NB4 (cell line): ENCODE results near the gene ASS1.

Experiments used
- POLR2A ChIP-seq: IDR thresholded peaks from 2 replicates; pipeline ENCODE4 v1.6.1; 2011; ENCODE audit warnings: mild to moderate bottlenecking; ENCODE audit not compliant: insufficient read length; ENCODE audit errors: extremely low read depth
- TF ChIP-seq, protein P1 (sequence below): IDR thresholded peaks from one replicate; pipeline ENCODE4 v1.5.1; 2012; ENCODE audit warnings: low read depth, low read length

DNA sequence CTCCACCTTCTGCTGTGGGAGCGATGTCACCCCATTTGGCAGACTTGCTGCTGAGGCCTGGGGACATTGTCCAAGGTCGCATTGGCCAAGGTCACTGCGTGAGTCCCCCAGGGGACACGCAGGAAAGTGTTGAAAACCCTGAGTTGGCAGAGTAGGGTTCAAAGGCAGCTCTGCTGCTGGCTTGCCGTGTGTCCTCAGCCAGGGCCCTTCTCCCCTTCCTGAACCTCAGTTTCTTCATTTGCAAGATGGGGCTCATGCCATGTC, 14.0 kb downstream of the ASS1 start:
- TF ChIP-seq POLR2A, result no peak
- TF ChIP-seq, protein P1, sequence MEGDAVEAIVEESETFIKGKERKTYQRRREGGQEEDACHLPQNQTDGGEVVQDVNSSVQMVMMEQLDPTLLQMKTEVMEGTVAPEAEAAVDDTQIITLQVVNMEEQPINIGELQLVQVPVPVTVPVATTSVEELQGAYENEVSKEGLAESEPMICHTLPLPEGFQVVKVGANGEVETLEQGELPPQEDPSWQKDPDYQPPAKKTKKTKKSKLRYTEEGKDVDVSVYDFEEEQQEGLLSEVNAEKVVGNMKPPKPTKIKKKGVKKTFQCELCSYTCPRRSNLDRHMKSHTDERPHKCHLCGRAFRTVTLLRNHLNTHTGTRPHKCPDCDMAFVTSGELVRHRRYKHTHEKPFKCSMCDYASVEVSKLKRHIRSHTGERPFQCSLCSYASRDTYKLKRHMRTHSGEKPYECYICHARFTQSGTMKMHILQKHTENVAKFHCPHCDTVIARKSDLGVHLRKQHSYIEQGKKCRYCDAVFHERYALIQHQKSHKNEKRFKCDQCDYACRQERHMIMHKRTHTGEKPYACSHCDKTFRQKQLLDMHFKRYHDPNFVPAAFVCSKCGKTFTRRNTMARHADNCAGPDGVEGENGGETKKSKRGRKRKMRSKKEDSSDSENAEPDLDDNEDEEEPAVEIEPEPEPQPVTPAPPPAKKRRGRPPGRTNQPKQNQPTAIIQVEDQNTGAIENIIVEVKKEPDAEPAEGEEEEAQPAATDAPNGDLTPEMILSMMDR, result no peak
